ENCODE data around the gene ANKMY1.

DNA sequence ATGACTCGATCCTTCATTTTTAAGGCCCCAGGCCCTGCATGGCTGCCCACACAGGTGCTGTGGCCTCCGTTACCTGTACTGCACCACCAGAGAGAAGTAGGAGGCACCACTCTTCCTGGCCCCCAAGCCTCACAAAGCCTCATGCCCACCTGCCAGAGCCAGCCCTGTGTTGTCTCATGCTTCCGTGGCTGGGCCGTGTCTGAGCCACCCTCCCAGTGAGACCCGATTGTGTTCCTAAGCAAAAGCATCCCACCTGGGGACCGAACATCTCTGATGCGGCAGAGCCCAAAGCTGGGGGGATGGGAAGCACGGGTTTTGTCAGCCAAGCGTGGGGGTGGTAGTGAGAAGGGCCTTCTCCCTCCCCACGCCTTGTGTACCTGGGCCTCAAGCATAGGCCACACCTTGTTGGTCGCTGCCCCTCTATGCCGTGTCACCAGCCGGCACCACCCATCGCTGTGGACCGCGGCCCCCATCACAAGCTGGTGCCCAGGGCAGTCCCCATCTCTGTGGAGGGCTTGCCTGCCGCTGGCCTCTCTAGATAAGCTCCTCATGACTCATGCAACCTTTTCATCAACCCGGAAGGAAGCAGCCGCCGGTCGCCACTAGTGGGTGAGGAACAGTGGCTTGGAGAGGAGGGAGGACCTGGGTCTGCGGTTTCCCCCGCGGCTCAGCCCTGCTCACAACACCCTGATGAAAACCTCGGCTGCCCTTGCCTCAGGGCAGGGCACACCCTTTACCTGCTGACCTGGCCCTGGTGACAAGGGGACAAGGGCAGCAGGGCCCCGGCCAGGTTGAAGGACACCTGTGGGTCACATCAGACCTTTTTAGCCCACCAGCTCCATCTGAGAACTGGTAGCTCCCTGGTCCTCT lies 7.8 kb upstream of the ANKMY1 start:
- TF ChIP-seq POLR2A (IDR thresholded peaks at IDR 0.05) = peak in 1 of 2 donors; percentile 35
- TF ChIP-seq, protein P1, sequence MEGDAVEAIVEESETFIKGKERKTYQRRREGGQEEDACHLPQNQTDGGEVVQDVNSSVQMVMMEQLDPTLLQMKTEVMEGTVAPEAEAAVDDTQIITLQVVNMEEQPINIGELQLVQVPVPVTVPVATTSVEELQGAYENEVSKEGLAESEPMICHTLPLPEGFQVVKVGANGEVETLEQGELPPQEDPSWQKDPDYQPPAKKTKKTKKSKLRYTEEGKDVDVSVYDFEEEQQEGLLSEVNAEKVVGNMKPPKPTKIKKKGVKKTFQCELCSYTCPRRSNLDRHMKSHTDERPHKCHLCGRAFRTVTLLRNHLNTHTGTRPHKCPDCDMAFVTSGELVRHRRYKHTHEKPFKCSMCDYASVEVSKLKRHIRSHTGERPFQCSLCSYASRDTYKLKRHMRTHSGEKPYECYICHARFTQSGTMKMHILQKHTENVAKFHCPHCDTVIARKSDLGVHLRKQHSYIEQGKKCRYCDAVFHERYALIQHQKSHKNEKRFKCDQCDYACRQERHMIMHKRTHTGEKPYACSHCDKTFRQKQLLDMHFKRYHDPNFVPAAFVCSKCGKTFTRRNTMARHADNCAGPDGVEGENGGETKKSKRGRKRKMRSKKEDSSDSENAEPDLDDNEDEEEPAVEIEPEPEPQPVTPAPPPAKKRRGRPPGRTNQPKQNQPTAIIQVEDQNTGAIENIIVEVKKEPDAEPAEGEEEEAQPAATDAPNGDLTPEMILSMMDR (IDR thresholded peaks at IDR 0.05) = no peak
